ENCODE measurements around the gene SART3. TPM values are rescaled to one million over a fixed set of nuclear protein-coding genes. Genes with fewer than 3 reads are reported as not detected.
A peak's percentile ranks its signal among the peaks of the same experiment; 100 is the strongest.
"Not testable (repeated sequence)": the region's sequence is repeated elsewhere in the genome, so short reads cannot be mapped to it uniquely, and the experiment has no call there.

The SART3 gene
- total RNA-seq, 2 experiments from 2014 or later, result 81.2 to 99.7 TPM

GRCh38 chr12:108560321-108560721 is 652 bp downstream of the SART3 start:
- no peak for DNase-seq
- H3K27ac Mint-ChIP-seq, result peak overlapping the region; percentile 99
- H3K4me3 Mint-ChIP-seq, result peak overlapping the region; percentile 97
- CTCF ChIA-PET, result interaction anchor here (1.3 to 16.9 kb wide), 9 partner anchors 9 to 532 kb away, joined by 3 to 382 read pairs (median 5); partner anchors contain the start of genes ALKBH2 and FICD
- no peaks in the 10 kb centered on the region for H3K27me3 Mint-ChIP-seq
- no peak for ATAC-seq
- peaks cover 38% of the 10 kb centered on the region for H3K36me3 Mint-ChIP-seq
- H3K9me3 Mint-ChIP-seq (ENCODE audit: low read depth), result no peaks in the 10 kb centered on the region
- H3K4me1 Mint-ChIP-seq, result peaks cover 62% of the 10 kb centered on the region

DNA sequence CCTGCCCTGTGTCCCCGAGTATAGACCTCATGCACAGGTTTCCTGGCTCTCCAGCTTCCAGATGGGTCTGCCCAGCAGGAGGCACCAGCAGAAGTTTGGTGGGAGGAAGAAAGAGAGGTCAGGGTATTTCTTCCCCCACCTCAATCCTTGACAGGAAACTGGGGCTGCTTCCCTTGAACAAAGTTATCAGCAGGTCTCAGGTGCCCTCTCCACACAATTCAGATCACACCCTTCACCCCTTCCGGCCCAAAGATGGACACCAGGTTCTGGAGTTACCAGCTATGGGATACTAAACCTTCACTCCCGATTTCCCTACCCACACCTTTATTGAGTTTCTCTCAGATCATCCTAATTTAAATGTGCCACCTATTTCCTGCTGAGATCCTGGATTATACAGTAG is 1.2 kb downstream of the SART3 start:
- DNase-seq, result peak; percentile 45
- H3K9me3 Mint-ChIP-seq (ENCODE audit: low read depth), result no peaks in the 10 kb centered on the region
- CTCF ChIA-PET, result interaction anchor here (0.7 to 16.9 kb wide), 7 partner anchors 10 to 533 kb away, joined by 3 to 382 read pairs (median 5); partner anchors contain the start of gene ALKBH2
- H3K4me1 Mint-ChIP-seq, result peaks cover 63% of the 10 kb centered on the region
- peaks cover 37% of the 10 kb centered on the region for H3K36me3 Mint-ChIP-seq
- H3K27ac Mint-ChIP-seq, result peak overlapping the region; percentile 99
- ATAC-seq, result no peak
- H3K4me3 Mint-ChIP-seq, result peak overlapping the region; percentile 97
- no peaks in the 10 kb centered on the region for H3K27me3 Mint-ChIP-seq

GRCh38 chr12:108559007-108559655 is 1.8 kb downstream of the SART3 start:
- Mint-ChIP-seq H3K36me3 (peaks cover 34% of the 10 kb centered on the region), H3K4me1 (peaks cover 59% of the 10 kb centered on the region), H3K4me3 (peak overlapping the region; percentile 97), H3K9me3 (ENCODE audit: low read depth) (no peaks in the 10 kb centered on the region), H3K27me3 (no peaks in the 10 kb centered on the region), H3K27ac (peak overlapping the region; percentile 99)
- no peak for ATAC-seq
- CTCF ChIA-PET, result interaction anchor here (0.7 to 16.9 kb wide), 8 partner anchors 10 to 534 kb away, joined by 3 to 382 read pairs (median 4); partner anchors contain the start of gene ALKBH2
- peak; percentile 42 for DNase-seq

- not testable (repeated sequence) for ATAC-seq; H3K27ac Mint-ChIP-seq; H3K27me3 Mint-ChIP-seq; H3K9me3 Mint-ChIP-seq (ENCODE audit: low read depth); H3K4me3 Mint-ChIP-seq
- CTCF ChIA-PET, result interaction anchor here (1.3 to 1.5 kb wide), 2 partner anchors 42 to 63 kb away, joined by 3 to 5 read pairs; no protein-coding TSS in a partner anchor
- peak; percentile 9 for DNase-seq
- H3K4me1 Mint-ChIP-seq, result peaks cover 80% of the 10 kb centered on the region
- H3K36me3 Mint-ChIP-seq, result peaks cover 49% of the 10 kb centered on the region
Measured at GRCh38 chr12:108555383-108555782, 5.6 kb downstream of the SART3 start.

- H3K27ac Mint-ChIP-seq, result no peak overlapping the region
- no peaks in the 10 kb centered on the region for H3K9me3 Mint-ChIP-seq (ENCODE audit: low read depth)
- H3K36me3 Mint-ChIP-seq, result peaks cover 45% of the 10 kb centered on the region
- CTCF ChIA-PET, result interaction anchor here (1.3 kb wide), 1 partner anchor 249 kb away, joined by 3 read pairs; no protein-coding TSS in a partner anchor
- H3K4me1 Mint-ChIP-seq, result peaks cover 77% of the 10 kb centered on the region
- no peaks in the 10 kb centered on the region for H3K27me3 Mint-ChIP-seq
- no peak overlapping the region for H3K4me3 Mint-ChIP-seq
- peak; percentile 23 for DNase-seq
- ATAC-seq, result no peak
Measured at GRCh38 chr12:108553799-108554198, 7.2 kb downstream of the SART3 start.

DNA sequence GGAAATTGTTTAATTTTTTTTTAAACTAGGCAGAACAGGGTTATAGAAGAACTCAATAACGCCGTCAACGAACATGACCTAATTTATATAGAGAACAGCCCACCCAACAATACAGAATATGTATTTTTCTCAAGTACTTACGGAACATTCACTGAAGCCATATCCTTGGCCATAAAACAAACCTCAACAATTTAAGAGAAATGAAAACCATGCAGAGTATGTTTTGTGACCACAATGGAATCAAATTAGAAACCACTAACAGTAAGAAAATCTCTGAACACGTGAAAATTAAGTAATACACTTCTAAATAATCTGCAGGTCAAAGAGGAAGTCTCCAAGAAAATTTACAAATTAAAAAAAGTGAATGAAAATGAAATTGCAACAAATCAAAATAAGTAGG is 9.4 kb downstream of the SART3 start:
- DNase-seq, result no peak
- Mint-ChIP-seq H3K36me3 (peaks cover 46% of the 10 kb centered on the region), H3K9me3 (ENCODE audit: low read depth) (no peaks in the 10 kb centered on the region), H3K27me3 (no peaks in the 10 kb centered on the region), H3K27ac (peak overlapping the region; percentile 30), H3K4me1 (peaks cover 64% of the 10 kb centered on the region), H3K4me3 (peak overlapping the region; percentile 2)
- CTCF ChIA-PET, result no interaction called here
- no peak for ATAC-seq

GRCh38 chr12:108548954-108549521 is 11.9 kb downstream of the SART3 start:
- CTCF ChIA-PET, result interaction anchor here (0.5 to 2.3 kb wide), 6 partner anchors 8 to 1964 kb away, joined by 3 to 7 read pairs (median 3); partner anchors contain the start of gene SART3
- no peaks in the 10 kb centered on the region for H3K9me3 Mint-ChIP-seq (ENCODE audit: low read depth)
- H3K27ac Mint-ChIP-seq, result peak overlapping the region; percentile 42
- no peak overlapping the region for H3K4me3 Mint-ChIP-seq
- peaks cover 46% of the 10 kb centered on the region for H3K4me1 Mint-ChIP-seq
- H3K36me3 Mint-ChIP-seq, result peaks cover 53% of the 10 kb centered on the region
- no peaks in the 10 kb centered on the region for H3K27me3 Mint-ChIP-seq
- DNase-seq, result peak; percentile 19
- no peak for ATAC-seq

DNA sequence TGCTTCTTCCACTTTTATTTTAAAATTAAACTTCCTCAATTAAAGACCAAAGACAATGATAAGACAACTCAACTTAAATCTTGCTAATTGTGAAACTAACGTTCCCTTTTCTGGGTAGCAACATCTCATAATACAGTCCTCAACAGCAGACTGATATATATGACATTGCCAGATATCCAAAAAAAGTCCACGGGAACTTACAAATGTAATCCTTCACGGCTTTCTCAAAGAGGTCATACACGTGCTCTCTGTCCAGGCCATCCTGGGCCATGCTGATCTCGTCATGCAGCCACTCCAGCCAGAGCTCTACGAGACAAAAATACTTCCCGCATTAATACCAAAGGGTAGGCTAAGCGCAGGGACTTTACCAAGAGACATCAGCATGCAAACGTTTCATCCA is 13.3 kb downstream of the SART3 start:
- ATAC-seq (no peak), DNase-seq (no peak)
- H3K27ac Mint-ChIP-seq, result no peak overlapping the region
- H3K4me3 Mint-ChIP-seq, result no peak overlapping the region
- no peaks in the 10 kb centered on the region for H3K9me3 Mint-ChIP-seq (ENCODE audit: low read depth)
- peaks cover 56% of the 10 kb centered on the region for H3K36me3 Mint-ChIP-seq
- no peaks in the 10 kb centered on the region for H3K27me3 Mint-ChIP-seq
- H3K4me1 Mint-ChIP-seq, result peaks cover 35% of the 10 kb centered on the region
- CTCF ChIA-PET, result no interaction called here

GRCh38 chr12:108543652-108544051 is 17.3 kb downstream of the SART3 start:
- peaks cover 60% of the 10 kb centered on the region for H3K36me3 Mint-ChIP-seq
- CTCF ChIA-PET, result interaction anchor here (1.5 kb wide), 1 partner anchor 9 kb away, joined by 3 read pairs; no protein-coding TSS in a partner anchor
- no peaks in the 10 kb centered on the region for H3K27me3 Mint-ChIP-seq

GRCh38 chr12:108542320-108542719 is 18.7 kb downstream of the SART3 start:
- H3K27me3 Mint-ChIP-seq, result no peaks in the 10 kb centered on the region
- peaks cover 62% of the 10 kb centered on the region for H3K36me3 Mint-ChIP-seq
- H3K9me3 Mint-ChIP-seq (ENCODE audit: low read depth), result no peaks in the 10 kb centered on the region
- H3K4me1 Mint-ChIP-seq, result peaks cover 12% of the 10 kb centered on the region
- CTCF ChIA-PET, result no interaction called here
- no peak for DNase-seq
- H3K4me3 Mint-ChIP-seq, result no peak overlapping the region
- H3K27ac Mint-ChIP-seq, result no peak overlapping the region
- ATAC-seq, result no peak

More at GRCh38 chr12:108543652-108544051, 17.3 kb downstream of the SART3 start:
- no peak for DNase-seq
- Mint-ChIP-seq H3K9me3 (ENCODE audit: low read depth) (no peaks in the 10 kb centered on the region), H3K27ac (no peak overlapping the region), H3K4me1 (peaks cover 14% of the 10 kb centered on the region), H3K4me3 (no peak overlapping the region)
- no peak for ATAC-seq

- H3K36me3 Mint-ChIP-seq, result peaks cover 59% of the 10 kb centered on the region
- CTCF ChIA-PET, result no interaction called here
- DNase-seq (no peak), ATAC-seq (no peak)
- H3K27me3 Mint-ChIP-seq, result no peaks in the 10 kb centered on the region
- H3K9me3 Mint-ChIP-seq (ENCODE audit: low read depth), result no peaks in the 10 kb centered on the region
- no peak overlapping the region for H3K27ac Mint-ChIP-seq
- H3K4me3 Mint-ChIP-seq, result no peak overlapping the region
- peaks cover 12% of the 10 kb centered on the region for H3K4me1 Mint-ChIP-seq
Measured at GRCh38 chr12:108538616-108539195, 22.3 kb downstream of the SART3 start.

- no peak for ATAC-seq
- Mint-ChIP-seq H3K27ac (peak overlapping the region; percentile 8), H3K9me3 (ENCODE audit: low read depth) (no peaks in the 10 kb centered on the region), H3K27me3 (no peaks in the 10 kb centered on the region), H3K36me3 (peaks cover 54% of the 10 kb centered on the region), H3K4me1 (peaks cover 12% of the 10 kb centered on the region), H3K4me3 (no peak overlapping the region)
- DNase-seq, result no peak
- CTCF ChIA-PET, result no interaction called here
Measured at GRCh38 chr12:108538146-108538545, 22.8 kb downstream of the SART3 start.

DNA sequence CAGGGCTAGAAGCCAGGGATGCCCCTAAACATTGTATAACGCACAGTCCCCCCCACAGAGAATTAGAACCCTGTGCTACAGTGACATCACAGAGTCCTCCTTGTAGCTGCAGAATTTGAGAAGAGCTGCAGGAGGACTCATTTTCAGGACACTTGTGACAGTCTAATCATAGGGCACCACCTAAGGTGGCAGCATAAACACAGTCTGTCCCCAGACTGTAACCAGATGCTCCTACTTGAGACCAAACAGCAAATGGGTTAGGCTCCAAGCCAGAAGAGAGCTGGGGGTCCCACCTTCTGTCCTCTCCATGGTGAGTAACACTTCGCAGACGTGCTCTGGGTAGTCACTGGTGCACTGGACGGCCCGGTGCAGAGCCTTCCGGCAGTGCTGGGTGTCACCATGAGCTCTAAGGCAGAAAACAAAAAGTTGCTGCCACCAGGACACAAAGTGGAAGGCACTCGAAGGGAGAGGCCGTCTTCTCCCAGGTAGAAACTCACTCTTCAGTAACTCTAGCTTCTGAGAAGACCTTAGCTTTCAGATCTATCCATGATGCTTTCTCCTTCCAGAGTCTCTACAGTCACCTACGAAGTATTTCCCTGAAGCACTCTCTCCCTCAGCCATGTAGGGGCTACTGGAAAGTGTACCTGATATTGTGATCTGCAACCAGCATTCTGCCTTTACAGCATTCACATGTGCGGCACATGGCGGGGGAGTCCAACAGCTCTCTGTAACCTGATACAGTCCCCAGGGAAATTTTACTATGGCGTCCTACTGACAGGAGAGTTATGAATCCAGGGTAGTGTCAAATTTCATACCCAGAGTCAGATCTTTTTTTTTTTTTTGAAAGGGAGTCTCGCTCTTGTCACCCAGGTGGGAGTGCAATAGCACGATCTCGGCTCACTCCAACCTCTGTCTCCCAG is 28.8 kb downstream of the SART3 start:
- Mint-ChIP-seq H3K4me1 (peaks cover 6% of the 10 kb centered on the region), H3K4me3 (no peak overlapping the region), H3K27ac (no peak overlapping the region), H3K27me3 (no peaks in the 10 kb centered on the region), H3K36me3 (peaks cover 46% of the 10 kb centered on the region), H3K9me3 (ENCODE audit: low read depth) (no peaks in the 10 kb centered on the region)
- DNase-seq (no peak), ATAC-seq (no peak)
- CTCF ChIA-PET, result no interaction called here

Data from activated CD8-positive, alpha-beta memory T cell treated with anti-CD3 and anti-CD28 coated beads, Interleukin-2, amount 10 ng/mL, durations not matched to agents 7 days and 5 days (primary cell).